AG09309 (cell line): ENCODE results near the gene FAM120C.

Experiments used
- DNase-seq: peaks from one replicate; pipeline ENCODE4 v3.0.0-alpha.2; 2010; ENCODE audit warnings: low read depth
- H3K4me3 ChIP-seq: 2 replicates; pipeline ENCODE4 v1.5.1; 2011; ENCODE audit warnings: mild to moderate bottlenecking, low read depth, low read length, moderate library complexity; ENCODE audit not compliant: control insufficient read depth
- CTCF ChIP-seq: IDR thresholded peaks from 2 replicates; pipeline ENCODE4 v1.5.1; 2011; ENCODE audit warnings: mild to moderate bottlenecking, low read depth, low read length, inconsistent platforms; ENCODE audit not compliant: insufficient read depth, control insufficient read depth; ENCODE audit errors: missing control alignments

FAM120C gene

DNA sequence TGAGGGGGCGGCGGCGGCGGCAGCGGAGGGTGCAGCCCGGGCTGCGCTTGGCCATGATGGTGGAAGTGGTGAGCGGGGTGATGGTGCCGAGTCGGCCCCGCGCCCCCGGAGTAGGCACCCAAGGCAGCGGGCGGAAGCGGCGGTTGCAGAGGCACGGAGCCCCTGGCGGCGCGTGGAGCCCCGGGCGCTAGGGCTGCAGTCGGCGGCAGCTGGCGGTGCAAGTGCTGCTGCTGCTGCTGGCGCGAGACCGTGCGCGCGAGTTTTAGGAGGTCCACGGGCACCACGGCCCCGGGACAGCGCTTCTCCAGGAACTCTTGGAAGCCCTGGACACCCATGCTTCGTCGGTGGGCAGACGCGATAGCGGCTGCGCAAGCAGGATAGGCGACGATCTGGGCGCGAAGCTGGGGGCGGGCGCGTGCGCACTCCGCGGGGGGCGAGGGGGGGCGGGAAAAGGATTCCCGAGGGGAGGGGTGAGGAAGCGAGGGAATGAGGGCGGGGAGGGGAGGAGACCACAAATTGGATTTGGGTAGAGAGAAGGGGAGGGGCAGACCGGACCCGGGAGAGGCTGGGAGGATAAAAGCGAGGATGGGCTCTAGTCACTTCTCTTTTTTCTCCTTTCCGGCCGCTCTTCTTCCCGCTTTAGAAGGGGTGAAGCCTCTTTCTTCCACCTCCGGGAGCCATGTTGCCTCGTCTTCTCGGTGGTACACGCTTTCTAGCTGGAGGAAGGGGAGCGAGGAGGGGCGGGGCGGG is at the start of gene FAM120C:
Gene FAM120C (minus strand): TSS at position 391 of the 750 bp plus-strand sequence. CDS start 56 bp downstream, at position 335.
- TF ChIP-seq CTCF, result no peak
- DNase-seq, result no peak
- H3K4me3 ChIP-seq, result peak within 1 kb of the TSS; percentile 64

- no peak for TF ChIP-seq CTCF
- DNase-seq, result no peak
- H3K4me3 ChIP-seq, result no peak overlapping the region
These were observed 47.5 kb upstream of the FAM120C start for GRCh38 chrX:54230435-54231148.

DNA sequence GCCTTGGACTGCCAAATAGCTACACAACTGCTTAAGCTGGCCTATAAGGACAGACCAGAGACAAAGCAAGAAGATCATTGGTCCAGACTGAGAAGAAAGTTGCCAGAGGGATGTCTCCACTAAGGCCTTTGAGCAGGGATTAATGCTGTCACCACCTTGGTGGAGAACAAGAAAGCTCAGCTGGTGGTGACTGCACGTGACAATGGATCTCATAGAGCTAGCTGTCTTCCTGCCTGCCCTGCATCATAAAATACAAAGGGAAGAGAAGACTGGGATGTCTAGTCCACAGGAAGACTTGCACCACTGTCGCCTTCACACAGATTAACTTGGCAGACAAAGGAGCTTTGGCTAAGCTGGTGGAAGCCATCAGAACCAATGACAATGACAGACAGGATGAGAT is 40.5 kb upstream of the FAM120C start:
- DNase-seq, result no peak
- no peak for TF ChIP-seq CTCF
- no peak overlapping the region for H3K4me3 ChIP-seq

DNA sequence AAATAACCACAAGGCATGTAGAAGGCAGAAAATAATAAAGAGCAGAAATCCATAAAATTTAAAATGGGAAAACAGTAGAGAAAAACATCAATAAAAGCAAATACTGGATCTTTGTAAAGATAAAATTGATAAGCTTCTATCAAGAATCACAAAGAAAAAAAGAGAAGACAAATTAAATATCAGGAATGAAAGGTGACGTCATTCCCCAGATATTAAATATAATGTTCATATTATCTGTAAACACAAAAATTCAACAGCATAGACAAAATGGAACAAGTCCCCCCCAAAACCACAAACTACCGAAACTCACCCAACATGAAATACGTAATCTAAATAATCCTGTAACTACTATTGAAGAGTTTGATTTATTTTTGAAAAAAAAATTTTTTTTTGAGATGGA is 30.5 kb upstream of the FAM120C start:
- TF ChIP-seq CTCF, result no peak
- DNase-seq, result no peak
- H3K4me3 ChIP-seq, result no peak overlapping the region

- DNase-seq, result peak; percentile 18
- no peak for TF ChIP-seq CTCF
These were observed 25.5 kb upstream of the FAM120C start for GRCh38 chrX:54208531-54208930.

GRCh38 chrX:54198262-54198661 is 15.2 kb upstream of the FAM120C start:
- no peak overlapping the region for H3K4me3 ChIP-seq
- no peak for TF ChIP-seq CTCF
- DNase-seq, result no peak

More at GRCh38 chrX:54208531-54208930, 25.5 kb upstream of the FAM120C start:
- no peak overlapping the region for H3K4me3 ChIP-seq
